DND-41 (cell line): ENCODE results near the gene CLCNKB.

Experiments
- CTCF ChIP-seq: IDR thresholded peaks from 2 replicates; pipeline ENCODE4 v1.5.1; 2012; ENCODE audit warnings: borderline replicate concordance, low read length, moderate library complexity, mild to moderate bottlenecking; ENCODE audit not compliant: poor library complexity, severe bottlenecking; ENCODE audit errors: extremely low read depth
- EZH2 ChIP-seq: IDR thresholded peaks from 3 replicates; pipeline ENCODE4 v1.6.1; 2012; ENCODE audit warnings: borderline replicate concordance, low read depth, mild to moderate bottlenecking, moderate library complexity, low read length, inconsistent platforms; ENCODE audit not compliant: severe bottlenecking

DNA sequence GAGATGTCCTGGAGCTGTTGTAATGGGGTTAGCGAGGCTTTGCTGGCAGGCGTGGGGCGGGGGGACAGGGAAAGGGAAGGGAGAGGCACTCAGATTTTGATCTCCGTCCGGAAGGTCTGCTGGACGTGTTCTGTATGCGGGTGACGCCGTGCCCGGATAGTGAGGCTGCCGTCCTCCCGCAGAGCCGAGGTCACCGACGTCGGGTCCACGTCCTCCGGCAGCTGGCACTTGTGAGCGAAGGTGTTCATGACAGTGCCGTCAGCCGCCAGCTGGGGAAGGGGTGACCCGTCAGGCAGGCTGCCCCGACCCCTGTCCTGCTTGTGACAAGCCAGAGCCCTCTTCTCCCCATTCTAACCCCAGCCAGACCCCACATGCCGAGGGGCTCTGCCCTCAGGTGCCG, 28.1 kb upstream of the CLCNKB start:
- no peak for TF ChIP-seq EZH2
- no peak for TF ChIP-seq CTCF
